SKM-1 (cell line): Measurements from ENCODE around the gene COL25A1.
"Not testable (repeated sequence)": the region's sequence is repeated elsewhere in the genome, so short reads cannot be mapped to it uniquely, and the experiment has no call there.

ENCODE experiments used
- DNase-seq: peaks from one replicate; lab custom pipeline; 2025; ENCODE audit not compliant: unreplicated experiment; lab: John Stamatoyannopoulos, UW

The COL25A1 gene

GRCh38 chr4:109070677-109071076, 231.8 kb downstream of the COL25A1 start:
- not testable (repeated sequence) for DNase-seq

- DNase-seq = no peak
Observed at GRCh38 chr4:109067508-109068235, 234.8 kb downstream of the COL25A1 start.

DNA sequence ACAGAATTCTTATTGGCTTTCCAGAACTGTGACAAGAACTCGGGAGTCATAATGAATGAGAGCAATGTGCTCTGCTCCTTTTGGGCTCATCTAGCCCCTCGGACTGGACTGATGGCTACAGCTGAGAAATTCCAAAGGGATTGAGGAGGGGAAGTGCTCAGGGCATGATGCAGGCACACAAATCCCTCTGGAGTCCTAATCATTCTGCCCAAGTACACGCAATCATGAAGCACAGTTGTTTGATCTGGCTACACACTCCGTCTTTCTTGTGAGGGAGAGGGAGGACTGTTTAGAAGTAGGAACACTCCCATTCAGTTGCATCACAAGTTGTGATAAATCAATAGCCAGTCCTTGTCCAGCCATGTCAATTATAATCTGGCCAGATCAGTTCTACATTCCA, 237.5 kb downstream of the COL25A1 start:
- DNase-seq = no peak

DNA sequence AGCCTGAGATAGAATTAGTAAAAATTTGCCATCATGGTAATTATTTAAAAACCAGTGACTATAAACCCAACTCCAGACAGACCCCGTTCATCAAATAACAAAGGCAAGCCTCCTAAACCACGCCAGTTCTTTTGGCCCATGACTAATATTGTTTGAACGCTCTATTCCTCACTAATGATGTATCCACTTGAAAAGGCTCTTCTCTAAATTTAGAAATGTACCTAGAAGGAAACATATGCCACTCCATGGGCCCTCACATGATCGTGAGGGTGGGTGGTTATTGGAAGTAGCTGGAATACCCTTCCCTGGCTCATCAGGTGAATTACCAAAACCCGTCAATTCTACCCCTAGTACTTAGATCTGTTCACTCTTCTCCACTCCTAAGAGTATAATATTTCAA, 249.2 kb downstream of the COL25A1 start:
- DNase-seq = no peak

DNA sequence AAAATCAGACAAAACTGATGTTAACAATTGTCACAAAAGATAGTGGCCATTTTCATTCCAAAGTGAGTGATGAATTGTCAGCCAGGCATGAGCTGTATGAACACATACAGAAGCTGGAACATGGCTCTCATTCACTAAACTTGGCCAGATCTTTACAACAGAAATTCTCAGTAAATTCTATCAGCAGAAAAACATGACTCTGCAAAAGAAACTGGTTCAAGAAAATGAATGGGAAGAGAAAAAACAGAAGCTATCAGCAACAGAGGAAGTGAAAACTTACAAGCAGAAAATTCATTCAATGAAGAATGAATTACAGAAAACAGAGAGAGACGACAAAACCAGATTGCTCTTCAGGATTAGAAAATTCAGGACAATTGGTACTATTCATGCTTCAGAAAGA, 249.6 kb downstream of the COL25A1 start:
- DNase-seq = no peak

DNA sequence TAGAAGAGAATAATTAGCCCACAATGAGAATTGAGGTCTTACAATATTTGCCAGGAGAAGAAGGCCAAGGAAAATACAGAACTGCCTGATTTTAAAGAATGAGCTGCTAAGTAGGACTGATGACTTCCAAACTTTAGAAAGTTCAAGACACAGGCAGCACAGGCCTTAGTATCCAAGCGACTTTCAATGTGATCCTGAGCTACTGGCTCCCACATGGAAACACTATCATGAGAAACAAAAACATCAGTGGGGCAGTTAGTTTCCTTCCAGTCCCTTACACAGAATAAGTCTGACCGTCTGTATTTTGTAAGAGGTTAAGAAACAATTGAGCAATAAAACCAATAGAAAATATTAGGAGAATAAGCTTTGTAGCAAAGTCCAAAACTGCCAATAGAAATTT, 251.4 kb downstream of the COL25A1 start:
- no peak for DNase-seq

GRCh38 chr4:109049926-109050325, 252.5 kb downstream of the COL25A1 start:
- DNase-seq = no peak

- no peak for DNase-seq
Observed at GRCh38 chr4:109046471-109047201, 255.8 kb downstream of the COL25A1 start.

DNA sequence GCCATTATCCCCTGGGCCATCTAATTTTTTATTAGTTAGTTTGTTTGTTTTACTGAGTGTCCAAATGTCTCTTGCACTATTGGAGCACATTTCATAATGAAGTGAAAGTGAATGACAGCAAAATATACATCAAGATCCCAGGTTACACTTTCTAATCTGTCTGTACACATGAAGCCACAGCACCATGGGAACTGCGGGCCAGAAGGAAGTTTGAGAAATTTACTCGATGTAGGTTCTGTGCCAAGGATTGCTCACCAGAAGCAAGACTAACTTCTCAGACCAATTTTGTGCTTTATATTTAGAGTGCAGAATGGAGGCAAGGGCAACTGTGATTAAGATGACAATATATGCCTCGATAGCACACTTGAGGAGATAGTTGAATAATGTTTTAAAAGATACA, 258.0 kb downstream of the COL25A1 start:
- no peak for DNase-seq

DNA sequence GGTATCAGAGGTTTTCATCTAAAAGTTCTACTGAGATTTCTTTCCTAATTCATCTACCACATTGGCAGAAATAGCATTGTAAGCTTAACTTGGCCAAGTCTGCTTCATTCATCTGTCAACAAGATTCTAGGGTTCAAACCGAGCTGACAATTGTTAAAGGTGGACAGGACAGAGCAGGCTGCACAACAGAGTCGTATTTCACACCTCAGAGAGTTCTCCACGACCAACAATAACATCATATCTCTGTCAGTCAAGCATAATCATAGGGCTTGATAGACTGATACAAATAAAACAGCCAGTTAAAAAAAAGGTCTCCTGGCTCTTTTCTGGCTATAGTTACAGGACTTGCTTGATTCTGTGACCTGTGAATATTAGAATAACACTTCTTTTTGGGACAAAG, 259.2 kb downstream of the COL25A1 start:
- no peak for DNase-seq

GRCh38 chr4:109041463-109042360, 260.7 kb downstream of the COL25A1 start:
- DNase-seq = no peak

GRCh38 chr4:109040441-109040840, 262.0 kb downstream of the COL25A1 start:
- DNase-seq = no peak

DNA sequence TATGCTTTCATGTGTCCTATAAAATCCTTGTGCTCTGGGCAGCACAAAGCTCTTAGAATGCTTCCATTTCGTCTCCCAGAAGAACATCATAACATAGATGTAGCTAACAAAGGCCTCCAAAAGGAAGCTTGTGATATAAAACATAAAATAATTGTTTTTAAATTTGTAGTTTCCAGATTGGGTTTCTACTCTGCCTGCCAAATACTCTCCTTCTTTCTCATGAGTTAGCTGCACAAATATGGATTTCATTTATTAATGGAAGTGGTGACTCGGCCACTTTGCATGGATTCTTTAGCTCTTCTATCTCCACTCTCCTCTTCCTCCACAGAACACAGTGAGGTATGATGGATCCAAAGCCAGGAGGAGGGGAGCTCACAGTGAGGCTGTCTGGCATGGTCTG, 265.4 kb downstream of the COL25A1 start:
- DNase-seq = no peak

DNA sequence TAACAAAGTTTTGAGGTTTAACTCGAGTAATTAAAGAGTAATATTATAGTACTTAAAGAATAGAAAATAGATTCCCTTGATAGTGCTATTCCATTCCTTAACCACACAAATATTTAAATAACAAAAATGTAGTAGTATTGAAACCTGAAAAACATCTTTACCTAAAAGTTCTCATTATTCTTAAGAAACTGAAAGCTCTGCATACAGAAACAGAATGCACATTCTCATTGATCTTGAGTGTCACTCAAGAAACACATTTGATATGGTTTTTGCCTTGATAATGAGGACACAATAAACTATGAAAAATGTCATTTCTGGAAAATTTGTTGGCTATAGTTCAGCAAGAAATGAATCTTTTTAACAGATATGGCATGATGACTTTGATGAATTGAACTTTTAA, 268.5 kb downstream of the COL25A1 start:
- DNase-seq = no peak

DNA sequence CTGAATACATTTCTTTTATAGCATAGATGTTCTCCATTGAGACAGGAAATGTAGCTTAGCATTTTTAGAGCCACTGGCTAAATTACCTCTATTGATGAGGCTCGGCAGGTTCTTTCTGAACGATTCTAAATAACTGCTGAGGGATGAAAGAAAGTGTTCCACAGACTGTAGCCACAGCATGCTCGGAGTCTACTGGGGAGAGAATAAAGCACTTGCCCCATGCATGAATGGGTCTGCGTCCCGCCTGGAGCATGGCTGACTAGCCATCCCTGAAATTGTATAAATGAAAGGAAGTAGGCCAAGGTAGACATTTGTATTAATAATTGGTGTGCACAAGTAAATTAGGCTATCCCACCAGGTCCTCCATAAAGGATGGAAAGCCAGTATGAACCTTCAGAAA, 269.8 kb downstream of the COL25A1 start:
- no peak for DNase-seq

DNA sequence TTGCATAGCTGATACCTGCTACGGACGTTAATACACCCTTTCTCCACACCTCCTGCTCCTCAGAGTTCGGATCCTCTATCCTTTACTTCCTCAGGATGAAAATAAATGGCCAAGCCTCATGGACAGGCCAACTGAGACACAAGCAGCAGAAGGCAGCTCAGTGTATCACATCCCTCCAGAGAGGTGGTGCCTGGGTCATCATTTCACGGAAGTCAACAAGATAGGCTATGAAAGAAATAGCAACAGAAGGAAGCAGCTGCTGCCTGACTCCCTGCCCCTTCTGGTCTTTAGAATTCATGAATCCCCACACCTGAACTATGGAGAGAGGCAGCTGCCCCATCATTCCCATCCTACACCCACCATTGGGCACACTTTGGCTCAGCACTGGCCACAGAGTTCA, 272.5 kb downstream of the COL25A1 start:
- no peak for DNase-seq

DNA sequence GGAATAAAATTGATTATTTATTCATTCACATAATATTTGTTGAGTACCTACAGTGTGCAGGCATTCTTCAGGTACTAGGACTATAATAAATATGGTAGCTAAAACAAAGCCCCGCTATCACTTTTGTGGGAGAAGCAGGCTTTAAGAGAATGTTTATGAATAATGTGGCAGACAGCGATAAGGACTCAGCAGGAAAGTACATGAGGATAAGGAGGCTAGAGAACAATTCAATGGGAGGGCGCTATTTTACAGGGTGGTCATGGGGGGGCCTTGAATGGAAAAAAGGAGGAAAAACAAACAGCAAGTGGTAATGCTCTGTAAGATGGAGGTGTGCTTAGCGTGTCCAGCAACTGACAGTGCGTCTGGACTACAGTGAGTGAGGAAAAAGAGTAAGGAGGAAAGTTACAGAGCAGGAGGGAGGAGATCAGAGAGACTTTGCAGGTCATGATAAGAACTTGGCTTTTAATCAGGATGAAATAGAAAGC, 275.4 kb downstream of the COL25A1 start:
- DNase-seq = no peak

DNA sequence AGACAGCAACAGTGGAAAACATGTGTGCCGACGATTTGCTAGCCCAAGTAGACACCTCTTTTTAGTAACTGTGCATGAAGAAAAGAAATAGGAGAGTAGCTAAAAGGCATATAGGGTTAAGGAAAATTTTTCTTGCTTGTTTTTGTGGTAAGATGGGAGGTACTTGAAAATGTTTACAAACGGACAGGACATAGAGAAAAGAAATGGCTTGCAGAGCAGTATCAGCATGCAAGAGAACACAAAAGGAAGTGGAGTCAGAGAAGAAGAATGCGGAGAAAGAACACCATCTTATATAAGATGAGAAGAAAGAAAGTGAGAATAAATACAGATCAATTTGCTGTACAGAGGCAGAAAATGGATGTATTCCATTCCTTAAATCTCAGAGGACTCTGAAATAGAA, 275.9 kb downstream of the COL25A1 start:
- DNase-seq = no peak

GRCh38 chr4:109025471-109026076, 276.9 kb downstream of the COL25A1 start:
- DNase-seq = no peak

DNA sequence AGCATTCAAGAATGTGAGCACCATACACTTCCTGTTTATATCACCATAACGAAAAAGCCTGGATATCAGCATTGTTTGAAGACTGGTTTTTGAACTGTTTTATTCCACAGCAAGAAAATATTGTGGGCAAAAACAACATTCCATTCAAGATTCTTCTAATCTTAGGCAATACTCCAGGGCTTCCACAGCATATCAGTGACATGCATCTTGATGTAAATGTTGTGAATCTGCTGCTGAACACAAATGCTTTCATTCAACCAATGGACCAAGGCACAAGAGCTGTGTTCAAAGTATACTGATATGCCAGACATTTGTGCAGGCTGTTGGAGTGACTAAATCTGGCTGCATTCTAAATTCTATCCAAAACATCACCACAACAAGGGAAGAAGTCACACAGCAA, 279.5 kb downstream of the COL25A1 start:
- no peak for DNase-seq

DNA sequence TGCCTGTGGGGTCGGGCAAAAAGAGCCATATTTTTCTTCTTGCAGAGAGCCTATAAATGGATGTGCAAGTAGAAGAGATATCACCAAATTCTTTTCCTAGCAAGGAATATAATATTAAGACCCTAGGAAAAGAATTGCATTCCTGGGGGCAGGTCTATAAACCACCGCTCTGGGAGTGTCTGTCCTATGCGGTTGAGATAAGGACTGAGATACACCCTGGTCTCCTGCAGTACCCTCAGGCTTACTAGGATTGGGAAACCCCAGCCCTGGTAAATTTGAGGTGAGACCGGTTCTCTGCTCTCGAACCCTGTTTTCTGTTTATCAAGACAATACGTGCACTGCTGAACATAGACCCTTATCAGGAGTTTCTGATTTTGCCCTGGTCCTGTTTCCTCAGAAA, 280.8 kb downstream of the COL25A1 start:
- DNase-seq = not testable (repeated sequence)
